Measurements from ENCODE around the gene SEMA3E. TPM values are rescaled to one million over a fixed set of nuclear protein-coding genes. Genes with fewer than 3 reads are reported as not detected.
"Not testable (repeated sequence)": the region's sequence is repeated elsewhere in the genome, so short reads cannot be mapped to it uniquely, and the experiment has no call there.

The SEMA3E gene
- total RNA-seq, 1 donor from 2014 or later: 0.27 TPM

DNA sequence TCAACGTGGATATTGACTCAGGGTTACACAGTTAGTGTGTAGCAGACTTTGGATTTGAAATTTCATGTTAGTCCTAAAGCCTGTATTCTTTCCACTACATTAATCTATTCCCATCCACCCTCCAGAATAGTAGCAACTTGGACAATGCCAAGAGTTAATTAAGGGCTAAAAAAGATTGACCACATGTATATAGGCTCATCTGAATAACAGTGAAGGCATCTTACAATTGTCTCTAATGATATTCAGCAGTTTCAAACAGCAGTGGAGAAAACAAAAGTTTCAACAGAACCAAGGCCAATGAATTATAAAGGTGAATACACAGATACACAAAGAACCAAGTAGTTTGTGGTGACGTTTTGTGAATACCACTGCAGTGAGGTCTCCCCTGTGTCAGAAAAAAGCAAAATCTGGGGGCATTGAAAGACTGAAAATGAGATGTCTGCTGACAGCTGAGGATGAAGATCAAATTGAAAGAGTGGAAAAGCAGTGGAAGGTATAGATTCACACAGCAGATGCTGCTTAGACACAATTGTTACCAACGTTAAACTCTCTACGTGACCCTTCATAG, 202.8 kb downstream of the SEMA3E start:
- H3K4me3 ChIP-seq: no peak overlapping the region
- no peaks in the 10 kb centered on the region for H3K9me3 ChIP-seq (replicated peaks)
- no peaks in the 10 kb centered on the region for H3K36me3 ChIP-seq
- intact Hi-C loops (cut with micrococcal nuclease): no loop called here
- TF ChIP-seq, protein P1, sequence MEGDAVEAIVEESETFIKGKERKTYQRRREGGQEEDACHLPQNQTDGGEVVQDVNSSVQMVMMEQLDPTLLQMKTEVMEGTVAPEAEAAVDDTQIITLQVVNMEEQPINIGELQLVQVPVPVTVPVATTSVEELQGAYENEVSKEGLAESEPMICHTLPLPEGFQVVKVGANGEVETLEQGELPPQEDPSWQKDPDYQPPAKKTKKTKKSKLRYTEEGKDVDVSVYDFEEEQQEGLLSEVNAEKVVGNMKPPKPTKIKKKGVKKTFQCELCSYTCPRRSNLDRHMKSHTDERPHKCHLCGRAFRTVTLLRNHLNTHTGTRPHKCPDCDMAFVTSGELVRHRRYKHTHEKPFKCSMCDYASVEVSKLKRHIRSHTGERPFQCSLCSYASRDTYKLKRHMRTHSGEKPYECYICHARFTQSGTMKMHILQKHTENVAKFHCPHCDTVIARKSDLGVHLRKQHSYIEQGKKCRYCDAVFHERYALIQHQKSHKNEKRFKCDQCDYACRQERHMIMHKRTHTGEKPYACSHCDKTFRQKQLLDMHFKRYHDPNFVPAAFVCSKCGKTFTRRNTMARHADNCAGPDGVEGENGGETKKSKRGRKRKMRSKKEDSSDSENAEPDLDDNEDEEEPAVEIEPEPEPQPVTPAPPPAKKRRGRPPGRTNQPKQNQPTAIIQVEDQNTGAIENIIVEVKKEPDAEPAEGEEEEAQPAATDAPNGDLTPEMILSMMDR (IDR thresholded peaks at IDR 0.05; ENCODE audit: borderline replicate concordance): no peak
- no peaks in the 10 kb centered on the region for H3K4me1 ChIP-seq
- no peak for DNase-seq
- H3K27me3 ChIP-seq (ENCODE audit: low read depth): no peaks in the 10 kb centered on the region
- H3K27ac ChIP-seq (replicated peaks): no peak overlapping the region

DNA sequence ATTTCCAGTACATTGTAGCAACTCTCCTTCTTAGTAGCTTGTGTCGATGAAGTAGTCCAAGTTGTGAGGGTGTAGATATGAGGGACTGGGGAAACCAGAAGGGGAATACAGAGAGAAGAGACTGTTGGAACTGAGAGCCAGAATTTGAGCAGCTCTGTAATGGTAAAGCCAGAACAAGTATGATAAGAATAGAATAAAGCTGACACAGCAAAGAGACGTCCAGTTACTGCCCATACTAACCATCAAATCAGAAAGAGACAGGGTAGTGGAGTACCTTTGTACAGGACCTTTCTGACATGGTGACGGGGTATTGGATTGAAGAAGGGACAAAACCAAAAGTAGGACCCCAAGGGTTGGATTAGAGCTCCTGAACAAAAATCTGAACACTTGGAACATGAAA, 206.0 kb downstream of the SEMA3E start:
- H3K4me3 ChIP-seq: no peak overlapping the region
- no peaks in the 10 kb centered on the region for H3K36me3 ChIP-seq
- TF ChIP-seq, protein P1 (IDR thresholded peaks at IDR 0.05; ENCODE audit: borderline replicate concordance): no peak
- intact Hi-C loops (cut with micrococcal nuclease): no loop called here
- peaks cover 4% of the 10 kb centered on the region for H3K27me3 ChIP-seq (ENCODE audit: low read depth)
- no peak overlapping the region for H3K27ac ChIP-seq (replicated peaks)
- no peaks in the 10 kb centered on the region for H3K9me3 ChIP-seq (replicated peaks)
- DNase-seq: no peak
- no peaks in the 10 kb centered on the region for H3K4me1 ChIP-seq

DNA sequence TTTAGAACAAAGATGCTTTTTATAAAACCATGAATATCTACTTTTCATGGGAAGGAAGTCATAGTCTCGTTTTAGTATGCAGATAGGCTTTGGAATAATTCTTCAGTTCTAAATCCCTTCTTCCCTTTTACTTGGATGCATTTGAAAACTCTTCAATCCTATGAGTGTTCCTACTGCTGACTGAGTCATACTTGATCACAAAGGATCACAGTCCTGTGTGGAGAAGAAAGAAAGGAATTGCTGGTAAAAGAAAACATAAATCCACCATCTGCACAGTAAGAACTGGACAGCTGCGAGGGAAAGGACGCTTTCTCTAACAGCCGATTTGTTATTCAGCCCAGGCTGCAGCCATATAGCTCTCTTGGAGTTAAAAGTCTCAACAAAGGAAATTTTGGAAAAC, 209.9 kb downstream of the SEMA3E start:
- TF ChIP-seq, protein P1 (IDR thresholded peaks at IDR 0.05; ENCODE audit: borderline replicate concordance): no peak
- intact Hi-C loops (cut with micrococcal nuclease): no loop called here
- Histone ChIP-seq H3K4me1 (no peaks in the 10 kb centered on the region), H3K36me3 (no peaks in the 10 kb centered on the region), H3K27me3 (ENCODE audit: low read depth) (peaks cover 4% of the 10 kb centered on the region), H3K27ac (replicated peaks) (no peak overlapping the region), H3K4me3 (no peak overlapping the region), H3K9me3 (replicated peaks) (no peaks in the 10 kb centered on the region)
- no peak for DNase-seq

DNA sequence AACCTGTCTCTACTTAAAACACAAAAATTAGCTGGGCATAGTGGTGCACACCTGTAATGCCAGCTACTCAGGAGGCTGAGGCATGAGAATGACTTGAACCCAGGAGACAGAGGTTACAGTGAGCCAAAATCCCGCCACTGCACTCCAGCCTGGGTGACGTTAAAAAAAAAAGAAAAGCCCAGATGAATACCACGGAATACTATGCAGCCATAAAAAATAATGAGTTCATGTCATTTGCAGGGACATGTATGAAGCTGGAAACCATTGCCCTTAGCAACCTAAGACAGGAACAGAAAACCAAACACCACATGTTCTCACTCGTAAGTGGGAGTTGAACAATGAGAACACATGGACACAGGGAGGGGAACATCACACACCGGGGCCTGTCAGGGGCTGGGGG, 218.7 kb downstream of the SEMA3E start:
- H3K27ac ChIP-seq (replicated peaks); intact Hi-C loops (cut with micrococcal nuclease); H3K4me1 ChIP-seq; DNase-seq; H3K36me3 ChIP-seq; H3K9me3 ChIP-seq (replicated peaks); H3K27me3 ChIP-seq (ENCODE audit: low read depth); H3K4me3 ChIP-seq: not testable (repeated sequence)

DNA sequence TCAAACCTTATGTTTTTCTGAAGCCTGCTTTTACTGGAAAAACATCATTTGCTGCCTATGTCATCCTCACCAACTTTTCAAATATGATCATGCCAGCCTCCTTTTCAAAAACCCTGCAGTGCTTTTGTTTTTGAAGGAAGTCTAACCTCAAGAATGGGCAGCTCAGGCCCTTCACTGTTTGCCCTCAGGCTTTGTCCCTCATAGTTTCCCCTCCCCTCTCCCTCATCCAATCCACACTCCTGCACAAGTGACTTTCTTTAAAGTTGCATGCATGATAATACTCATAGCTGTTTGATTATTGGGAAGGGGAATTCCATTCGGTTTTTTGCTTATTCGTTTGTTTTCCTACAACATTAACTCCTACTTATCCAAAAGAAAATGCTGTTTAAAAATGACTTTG, 219.4 kb downstream of the SEMA3E start:
- H3K4me1 ChIP-seq: no peaks in the 10 kb centered on the region
- DNase-seq: no peak
- intact Hi-C loops (cut with micrococcal nuclease): no loop called here
- TF ChIP-seq, protein P1 (IDR thresholded peaks at IDR 0.05; ENCODE audit: borderline replicate concordance): no peak
- no peaks in the 10 kb centered on the region for H3K9me3 ChIP-seq (replicated peaks)
- H3K4me3 ChIP-seq: no peak overlapping the region
- peaks cover 5% of the 10 kb centered on the region for H3K27me3 ChIP-seq (ENCODE audit: low read depth)
- H3K27ac ChIP-seq (replicated peaks): no peak overlapping the region
- H3K36me3 ChIP-seq: no peaks in the 10 kb centered on the region

DNA sequence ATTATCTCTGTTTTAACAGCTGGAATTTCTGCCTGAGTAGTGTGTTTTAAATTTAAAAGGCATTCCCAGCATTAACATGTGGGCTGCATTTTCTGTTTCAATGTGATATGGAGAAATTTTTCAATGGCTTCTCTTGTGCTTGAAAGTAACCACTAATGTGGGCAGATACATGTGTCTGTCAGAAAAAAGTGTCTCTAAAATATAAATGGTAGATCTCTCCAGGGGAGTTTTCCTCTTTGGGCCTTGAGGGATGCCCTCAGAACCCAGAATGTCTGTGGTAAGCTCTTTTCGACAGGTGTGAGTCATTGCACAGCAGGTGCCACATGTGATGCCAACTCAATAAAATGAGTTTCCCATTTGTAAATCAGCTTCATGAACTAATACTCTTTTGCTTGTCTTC, 221.1 kb downstream of the SEMA3E start:
- intact Hi-C loops (cut with micrococcal nuclease): no loop called here
- TF ChIP-seq, protein P1 (IDR thresholded peaks at IDR 0.05; ENCODE audit: borderline replicate concordance): no peak
- Histone ChIP-seq H3K4me3 (no peak overlapping the region), H3K36me3 (no peaks in the 10 kb centered on the region), H3K27ac (replicated peaks) (no peak overlapping the region), H3K27me3 (ENCODE audit: low read depth) (peaks cover 5% of the 10 kb centered on the region), H3K4me1 (no peaks in the 10 kb centered on the region), H3K9me3 (replicated peaks) (no peaks in the 10 kb centered on the region)
- no peak for DNase-seq

Measured in left ventricle myocardium inferior (tissue), 1 donor.